DMS 273 treated with DMSO at 0.1 percent for 48 hours (cell line): Measurements from ENCODE around the gene CCDC85B.

ENCODE experiments used
- DNase-seq: peaks from one replicate; lab custom pipeline; 2025; lab: John Stamatoyannopoulos, UW

The CCDC85B gene

GRCh38 chr11:65869643-65870306, 20.7 kb upstream of the CCDC85B start:
- no peak for DNase-seq

DNA sequence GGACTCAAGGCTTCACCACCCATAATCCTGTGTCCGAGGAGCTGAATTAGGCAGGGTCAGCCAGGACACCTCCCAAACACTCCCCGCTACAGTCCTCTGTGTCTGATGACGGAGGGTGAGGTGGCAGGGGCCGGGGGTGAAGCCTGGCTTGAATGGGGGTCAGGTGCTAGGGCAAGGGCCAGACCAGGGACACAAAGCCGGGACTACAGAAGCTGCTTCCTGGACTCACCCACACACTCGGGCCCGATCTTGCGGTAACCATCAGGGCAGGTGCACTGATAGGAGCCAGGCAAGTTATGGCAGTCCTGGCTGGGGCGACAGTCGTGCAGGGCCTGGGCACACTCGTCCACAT, 20.2 kb upstream of the CCDC85B start:
- DNase-seq, result no peak

GRCh38 chr11:65870706-65871681, 19.5 kb upstream of the CCDC85B start:
- DNase-seq, result no peak

DNA sequence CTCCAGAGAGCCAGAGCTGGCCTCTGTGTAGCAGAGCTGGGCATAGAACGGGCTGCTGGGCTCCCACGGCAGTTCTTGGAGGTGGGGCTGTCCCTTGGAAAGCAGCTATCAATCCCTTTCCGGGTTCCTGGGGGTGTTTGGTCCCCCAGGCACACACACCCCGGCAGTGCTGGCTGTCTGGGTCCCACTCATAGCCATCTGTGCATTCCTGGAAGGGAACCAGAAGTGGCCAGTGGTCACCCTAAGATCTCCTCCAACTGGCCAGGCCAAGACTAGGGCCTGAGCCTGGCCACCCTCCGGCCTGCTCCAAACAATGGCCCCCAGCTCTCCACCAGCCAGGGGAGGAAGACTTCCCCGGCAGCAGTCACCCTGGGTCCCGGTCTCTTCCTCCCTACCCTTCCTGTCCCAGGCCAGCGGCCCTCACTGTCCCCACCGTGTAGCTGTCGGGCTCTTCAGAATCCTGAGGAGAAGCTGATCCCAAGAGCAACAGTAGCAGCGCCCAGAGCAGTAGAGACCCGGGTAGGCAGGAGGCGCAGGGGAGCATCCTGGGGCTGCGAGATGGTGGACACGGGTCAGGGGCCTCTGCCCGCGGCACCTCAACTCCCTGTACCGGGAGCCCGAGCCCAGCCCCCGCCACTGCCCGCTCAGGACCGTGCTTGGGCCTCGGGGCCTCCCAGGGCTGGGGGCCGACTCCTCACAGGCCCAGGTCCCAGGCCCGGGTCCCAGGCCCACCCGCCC, 18.5 kb upstream of the CCDC85B start:
- no peak for DNase-seq

DNA sequence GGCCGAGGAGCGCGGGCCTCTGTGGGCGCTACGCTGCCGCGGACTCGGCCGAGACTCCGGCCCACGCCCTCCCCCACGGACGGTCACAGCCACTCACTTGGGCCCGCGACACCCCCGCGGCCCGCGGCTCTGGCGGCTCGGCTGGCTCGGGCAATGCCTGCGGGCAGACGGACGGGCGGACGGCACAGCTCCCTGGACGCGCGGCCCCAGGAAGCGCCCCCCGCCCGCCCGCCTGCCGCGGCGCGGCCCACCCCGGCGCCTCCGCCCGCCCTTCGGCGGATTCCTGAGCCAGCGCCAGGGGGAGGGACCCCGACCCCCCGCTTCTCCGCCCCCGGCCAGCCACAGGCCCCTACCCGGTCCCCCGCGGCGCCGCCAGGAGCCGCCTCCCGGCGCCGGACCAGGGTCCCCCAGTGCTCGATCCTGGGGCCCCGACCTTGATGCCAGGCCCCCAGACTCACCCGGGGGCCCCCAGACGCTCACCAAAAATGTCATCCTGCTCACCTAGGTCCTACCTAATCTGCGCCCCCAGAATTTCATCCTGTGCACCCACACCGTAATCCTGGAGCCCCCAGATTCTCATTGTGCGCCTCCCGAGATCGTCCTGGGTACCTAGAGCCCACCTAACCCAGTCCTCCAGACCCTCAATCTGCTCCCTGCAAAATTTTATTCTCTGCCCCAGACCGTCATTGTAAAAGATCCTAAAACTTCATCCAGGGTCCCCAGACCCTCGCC, 17.7 kb upstream of the CCDC85B start, which contains the start of gene EFEMP2:
EFEMP2 (minus strand) TSS at position 215 of the 732 bp plus-strand sequence. CDS start 446 bp downstream, outside the sequence.
- DNase-seq, result no peak

- peak; percentile 68 for DNase-seq
Observed at GRCh38 chr11:65873318-65874156, 16.9 kb upstream of the CCDC85B start.

DNA sequence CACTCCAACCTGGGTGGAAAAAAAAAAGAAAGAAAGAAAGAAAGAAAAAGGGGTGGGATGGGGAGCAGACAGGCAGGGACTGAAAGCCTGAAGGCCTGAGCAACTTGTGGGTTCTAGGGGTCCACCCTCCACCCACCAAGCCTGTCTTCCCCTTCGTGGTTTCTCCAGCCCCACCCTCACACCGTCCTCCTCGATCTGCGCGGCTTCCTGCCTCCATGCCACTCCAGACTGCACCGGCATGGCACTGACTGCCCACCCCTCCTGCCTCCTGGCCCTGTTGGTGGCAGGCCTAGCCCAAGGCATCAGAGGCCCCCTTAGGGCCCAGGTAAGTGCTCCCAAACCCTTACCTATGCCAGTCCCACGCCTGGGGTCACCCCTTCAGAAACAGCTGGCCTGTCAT, 10.9 kb upstream of the CCDC85B start, which contains the start of gene CTSW:
CTSW (plus strand) TSS at position 221 of the 400 bp plus-strand sequence; CDS start at position 239, 18 bp downstream.
- no peak for DNase-seq

DNA sequence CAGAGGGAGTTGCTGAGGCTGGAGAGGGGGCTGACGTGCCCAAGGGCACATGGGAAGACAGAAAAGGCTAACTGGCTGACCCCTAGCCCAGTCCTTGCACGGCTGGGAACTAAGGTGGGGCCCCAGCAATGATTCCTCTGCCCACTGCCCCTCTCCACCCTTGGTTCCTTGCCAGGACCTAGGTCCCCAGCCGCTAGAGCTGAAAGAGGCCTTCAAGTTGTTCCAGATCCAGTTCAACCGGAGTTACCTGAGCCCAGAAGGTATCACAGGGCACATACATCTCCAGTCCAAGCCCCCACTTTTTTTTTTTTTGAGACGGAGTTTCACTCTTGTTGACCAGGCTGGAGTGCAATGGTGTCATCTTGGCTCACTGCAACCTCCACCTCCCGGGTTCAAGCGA, 10.4 kb upstream of the CCDC85B start:
- no peak for DNase-seq

- no peak for DNase-seq
Observed at GRCh38 chr11:65880844-65881421, 9.5 kb upstream of the CCDC85B start.

DNA sequence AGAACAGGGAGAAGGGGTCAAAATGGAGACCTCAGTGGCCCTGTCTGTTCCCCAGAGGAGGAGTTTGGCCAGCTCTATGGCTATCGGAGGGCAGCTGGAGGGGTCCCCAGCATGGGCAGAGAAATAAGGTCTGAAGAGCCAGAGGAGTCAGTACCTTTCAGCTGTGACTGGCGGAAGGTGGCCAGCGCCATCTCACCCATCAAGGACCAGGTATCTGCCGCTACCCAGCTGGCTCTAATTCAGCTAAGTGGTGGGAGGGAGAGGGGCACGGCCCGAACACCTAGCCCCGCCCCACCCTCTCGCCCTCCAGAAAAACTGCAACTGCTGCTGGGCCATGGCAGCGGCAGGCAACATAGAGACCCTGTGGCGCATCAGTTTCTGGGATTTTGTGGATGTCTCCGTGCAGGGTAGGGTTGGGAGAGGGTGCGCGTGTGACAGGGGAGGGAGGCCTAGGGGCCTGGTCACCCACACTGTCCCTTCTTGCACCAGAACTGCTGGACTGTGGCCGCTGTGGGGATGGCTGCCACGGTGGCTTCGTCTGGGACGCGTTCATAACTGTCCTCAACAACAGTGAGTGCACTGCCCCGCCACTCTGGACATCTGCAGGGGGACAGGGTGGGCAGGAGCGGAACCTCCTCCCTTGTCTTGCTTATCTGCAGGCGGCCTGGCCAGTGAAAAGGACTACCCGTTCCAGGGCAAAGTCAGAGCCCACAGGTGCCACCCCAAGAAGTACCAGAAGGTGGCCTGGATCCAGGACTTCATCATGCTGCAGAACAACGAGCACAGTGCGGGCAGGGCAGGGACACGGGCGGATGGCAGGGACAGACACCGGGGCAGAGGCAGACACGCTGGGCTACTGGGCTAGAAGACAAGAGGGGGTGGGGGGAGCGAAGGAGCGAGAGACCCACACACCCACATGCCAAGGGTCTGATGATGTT, 8.1 kb upstream of the CCDC85B start:
- no peak for DNase-seq

DNA sequence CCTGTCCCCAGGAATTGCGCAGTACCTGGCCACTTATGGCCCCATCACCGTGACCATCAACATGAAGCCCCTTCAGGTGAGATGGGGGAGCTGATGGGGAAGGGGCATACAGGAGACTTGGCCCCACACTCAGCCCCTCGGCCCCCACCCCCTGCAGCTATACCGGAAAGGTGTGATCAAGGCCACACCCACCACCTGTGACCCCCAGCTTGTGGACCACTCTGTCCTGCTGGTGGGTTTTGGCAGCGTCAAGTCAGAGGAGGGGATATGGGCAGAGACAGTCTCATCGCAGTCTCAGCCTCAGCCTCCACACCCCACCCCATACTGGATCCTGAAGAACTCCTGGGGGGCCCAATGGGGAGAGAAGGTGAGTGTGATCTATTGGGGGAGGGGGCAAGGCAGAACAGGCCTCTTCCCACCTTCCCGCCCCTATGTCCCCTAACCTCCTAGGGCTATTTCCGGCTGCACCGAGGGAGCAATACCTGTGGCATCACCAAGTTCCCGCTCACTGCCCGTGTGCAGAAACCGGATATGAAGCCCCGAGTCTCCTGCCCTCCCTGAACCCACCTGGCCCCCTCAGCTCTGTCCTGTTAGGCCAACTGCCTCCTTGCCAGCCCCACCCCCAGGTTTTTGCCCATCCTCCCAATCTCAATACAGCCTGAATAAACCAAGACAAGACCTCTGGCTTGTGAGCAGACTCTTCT, 7.3 kb upstream of the CCDC85B start:
- DNase-seq, result no peak

- no peak for DNase-seq
Observed at GRCh38 chr11:65883786-65884715, 6.4 kb upstream of the CCDC85B start.

DNA sequence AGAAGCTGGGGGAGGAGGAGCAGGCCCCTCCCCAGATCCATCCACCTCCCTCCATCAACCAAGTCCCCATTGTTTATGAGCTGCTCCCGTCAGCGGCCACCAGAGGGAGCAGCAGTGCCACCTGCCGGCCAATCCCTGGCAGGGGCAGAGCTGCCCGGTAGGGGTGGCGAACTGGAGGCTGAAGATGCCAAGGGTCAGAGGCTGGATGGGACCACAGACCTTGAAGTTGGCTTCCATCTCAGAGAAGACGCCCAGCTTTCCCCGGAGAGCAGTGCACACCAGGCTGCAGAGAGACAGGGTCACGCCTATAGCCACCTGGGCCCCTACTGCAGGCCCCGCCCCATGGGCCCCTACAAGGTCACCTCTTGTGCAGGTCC, 5.8 kb upstream of the CCDC85B start:
- no peak for DNase-seq

GRCh38 chr11:65885231-65885630, 5.2 kb upstream of the CCDC85B start:
- DNase-seq, result no peak

DNA sequence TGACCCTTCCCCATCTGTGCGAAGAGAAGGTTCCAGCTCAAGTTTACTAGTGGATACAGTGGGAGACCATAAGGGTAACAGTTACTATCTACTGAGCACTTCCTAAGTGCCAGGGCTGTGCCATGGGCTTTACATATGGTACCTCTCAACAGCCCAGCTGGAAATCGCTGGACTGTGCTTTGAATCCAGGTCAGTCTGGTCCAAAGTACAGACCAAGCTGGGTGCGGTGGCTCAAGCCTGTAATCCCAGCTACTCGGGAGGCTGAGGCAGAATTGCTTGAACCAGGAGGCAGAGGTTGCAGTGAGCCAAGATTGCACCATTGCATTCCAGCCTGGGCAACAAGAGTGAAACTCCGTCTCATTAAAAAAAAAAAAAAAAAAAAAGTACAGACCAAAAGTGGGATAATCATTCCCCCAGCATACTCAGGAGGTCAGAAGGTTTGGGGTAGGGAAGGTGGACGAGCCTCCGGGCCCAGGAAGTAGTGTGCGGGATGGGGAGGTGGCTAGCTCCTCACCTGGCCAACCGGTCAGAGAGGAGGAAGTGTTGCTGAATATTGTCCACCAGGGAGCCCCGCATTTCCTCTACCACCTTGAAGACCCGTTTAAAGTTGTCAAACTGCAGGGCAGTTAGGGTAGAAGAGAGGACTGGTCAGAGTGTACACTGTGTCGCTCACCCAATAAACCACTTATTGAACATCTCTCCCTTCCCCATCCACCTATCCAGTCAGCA, 4.5 kb upstream of the CCDC85B start:
- DNase-seq, result no peak

DNA sequence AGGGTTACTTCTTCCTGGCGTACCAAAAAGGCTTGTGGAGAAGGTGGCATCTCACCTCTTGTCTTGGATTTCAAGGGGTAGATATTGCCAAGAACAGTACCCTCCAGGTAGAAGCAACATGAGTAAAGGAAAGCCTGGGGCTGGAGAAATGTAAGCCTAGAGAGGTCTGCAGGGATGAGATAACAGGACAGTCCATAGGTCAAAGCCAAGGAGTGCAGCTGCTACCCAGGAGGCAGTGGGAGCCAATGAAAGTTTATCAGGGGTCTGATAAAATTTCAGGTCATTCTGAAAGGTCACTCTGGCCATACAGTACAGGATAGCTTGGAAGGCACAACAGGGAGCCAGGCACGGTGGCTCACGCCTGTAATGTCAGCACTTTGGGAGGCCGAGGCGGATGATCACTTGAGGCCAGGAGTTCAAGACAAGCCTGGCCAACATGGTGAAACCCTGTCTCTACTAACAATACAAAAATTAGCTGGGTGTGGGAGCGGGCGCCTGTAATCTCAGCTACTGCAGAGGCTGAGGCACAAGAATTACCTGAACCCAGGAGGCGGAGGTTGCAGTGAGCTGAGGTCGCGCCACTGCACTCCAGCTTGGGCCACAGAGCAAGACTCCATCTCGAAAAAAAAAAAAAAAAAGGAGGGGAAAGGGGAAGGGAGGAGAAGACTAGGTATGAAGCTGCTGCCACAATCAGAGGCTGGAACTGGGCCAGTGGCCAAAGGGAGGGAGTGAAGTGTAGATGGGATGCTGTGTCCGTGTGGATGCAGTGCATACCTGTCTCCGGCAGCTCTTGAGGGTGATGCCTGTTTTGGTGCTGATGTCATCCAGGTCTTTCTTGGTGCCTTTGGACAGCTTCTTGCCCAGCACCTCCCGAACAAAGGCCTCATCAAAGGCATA, 3.4 kb upstream of the CCDC85B start:
- no peak for DNase-seq
